Measurements from ENCODE around the gene SLC37A1.

The SLC37A1 gene

GRCh38 chr21:42595283-42596187, 81.9 kb downstream of the SLC37A1 start:
- H3K4me3 ChIP-seq (ENCODE audit: low read depth, low read length), result no peak overlapping the region
- no peak for DNase-seq (ENCODE audit: low read depth, low spot score)
- TF ChIP-seq CTCF (IDR thresholded peaks at IDR 0.05; ENCODE audit: low read depth, low read length), result no peak
- in situ Hi-C loops (cut with HindIII; ENCODE audit: low sequenced_read_pairs), result no loop called here

GRCh38 chr21:42596657-42597056, 83.0 kb downstream of the SLC37A1 start:
- no peak for TF ChIP-seq CTCF (IDR thresholded peaks at IDR 0.05; ENCODE audit: low read depth, low read length)
- H3K4me3 ChIP-seq (ENCODE audit: low read depth, low read length), result no peak overlapping the region
- DNase-seq (ENCODE audit: low read depth, low spot score), result no peak
- in situ Hi-C loops (cut with HindIII; ENCODE audit: low sequenced_read_pairs), result no loop called here

GRCh38 chr21:42597487-42598158, 84.0 kb downstream of the SLC37A1 start:
- DNase-seq (ENCODE audit: low read depth, low spot score), result no peak
- TF ChIP-seq CTCF (IDR thresholded peaks at IDR 0.05; ENCODE audit: low read depth, low read length), result no peak
- no peak overlapping the region for H3K4me3 ChIP-seq (ENCODE audit: low read depth, low read length)
- in situ Hi-C loops (cut with HindIII; ENCODE audit: low sequenced_read_pairs), result no loop called here

GRCh38 chr21:42598159-42598735, 84.6 kb downstream of the SLC37A1 start:
- no peak overlapping the region for H3K4me3 ChIP-seq (ENCODE audit: low read depth, low read length)
- in situ Hi-C loops (cut with HindIII; ENCODE audit: low sequenced_read_pairs), result no loop called here
- no peak for TF ChIP-seq CTCF (IDR thresholded peaks at IDR 0.05; ENCODE audit: low read depth, low read length)
- no peak for DNase-seq (ENCODE audit: low read depth, low spot score)

GRCh38 chr21:42599486-42599885, 85.8 kb downstream of the SLC37A1 start:
- no peak for TF ChIP-seq CTCF (IDR thresholded peaks at IDR 0.05; ENCODE audit: low read depth, low read length)
- in situ Hi-C loops (cut with HindIII; ENCODE audit: low sequenced_read_pairs), result no loop called here
- no peak overlapping the region for H3K4me3 ChIP-seq (ENCODE audit: low read depth, low read length)
- no peak for DNase-seq (ENCODE audit: low read depth, low spot score)

- no peak for DNase-seq (ENCODE audit: low read depth, low spot score)
These were observed 86.3 kb downstream of the SLC37A1 start for GRCh38 chr21:42599962-42600361.

More at GRCh38 chr21:42599962-42600361, 86.3 kb downstream of the SLC37A1 start:
- TF ChIP-seq CTCF (IDR thresholded peaks at IDR 0.05; ENCODE audit: low read depth, low read length), result no peak
- H3K4me3 ChIP-seq (ENCODE audit: low read depth, low read length), result no peak overlapping the region
- in situ Hi-C loops (cut with HindIII; ENCODE audit: low sequenced_read_pairs), result no loop called here

Measured in astrocyte of the spinal cord (primary cell).